ENCODE data around the gene CRLF3.
"Not testable (repeated sequence)": the region's sequence is repeated elsewhere in the genome, so short reads cannot be mapped to it uniquely, and the experiment has no call there.

Gene CRLF3

GRCh38 chr17:30816165-30816564, 8.3 kb downstream of the CRLF3 start:
- in situ Hi-C loops (cut with HindIII; ENCODE audit: low sequenced_read_pairs) = no loop called here

- in situ Hi-C loops (cut with HindIII; ENCODE audit: low sequenced_read_pairs) = not testable (repeated sequence)
Observed at GRCh38 chr17:30814860-30815259, 9.6 kb downstream of the CRLF3 start.

- in situ Hi-C loops (cut with HindIII; ENCODE audit: low sequenced_read_pairs) = not testable (repeated sequence)
Observed at GRCh38 chr17:30814236-30814635, 10.3 kb downstream of the CRLF3 start.

GRCh38 chr17:30812218-30813177, 12.0 kb downstream of the CRLF3 start:
- in situ Hi-C loops (cut with HindIII; ENCODE audit: low sequenced_read_pairs) = no loop called here

GRCh38 chr17:30809867-30810266, 14.6 kb downstream of the CRLF3 start:
- in situ Hi-C loops (cut with HindIII; ENCODE audit: low sequenced_read_pairs) = no loop called here

GRCh38 chr17:30808785-30809286, 15.7 kb downstream of the CRLF3 start:
- in situ Hi-C loops (cut with HindIII; ENCODE audit: low sequenced_read_pairs) = no loop called here

GRCh38 chr17:30807896-30808295, 16.6 kb downstream of the CRLF3 start:
- in situ Hi-C loops (cut with HindIII; ENCODE audit: low sequenced_read_pairs) = no loop called here

- in situ Hi-C loops (cut with HindIII; ENCODE audit: low sequenced_read_pairs) = no loop called here
Observed at GRCh38 chr17:30805944-30806456, 18.5 kb downstream of the CRLF3 start.

GRCh38 chr17:30801671-30802070, 22.8 kb downstream of the CRLF3 start:
- in situ Hi-C loops (cut with HindIII; ENCODE audit: low sequenced_read_pairs) = no loop called here

GRCh38 chr17:30796016-30796415, 28.5 kb downstream of the CRLF3 start:
- in situ Hi-C loops (cut with HindIII; ENCODE audit: low sequenced_read_pairs) = no loop called here

- in situ Hi-C loops (cut with HindIII; ENCODE audit: low sequenced_read_pairs) = no loop called here
Observed at GRCh38 chr17:30794372-30794771, 30.1 kb downstream of the CRLF3 start.

- in situ Hi-C loops (cut with HindIII; ENCODE audit: low sequenced_read_pairs) = no loop called here
Observed at GRCh38 chr17:30793282-30793977, 31.1 kb downstream of the CRLF3 start.

- in situ Hi-C loops (cut with HindIII; ENCODE audit: low sequenced_read_pairs) = no loop called here
Observed at GRCh38 chr17:30790279-30790678, 34.2 kb downstream of the CRLF3 start.

- in situ Hi-C loops (cut with HindIII; ENCODE audit: low sequenced_read_pairs) = no loop called here
Observed at GRCh38 chr17:30788918-30789317, 35.6 kb downstream of the CRLF3 start.

- in situ Hi-C loops (cut with HindIII; ENCODE audit: low sequenced_read_pairs) = no loop called here
Observed at GRCh38 chr17:30782206-30782605, 42.3 kb downstream of the CRLF3 start.

- in situ Hi-C loops (cut with HindIII; ENCODE audit: low sequenced_read_pairs) = no loop called here
Observed at GRCh38 chr17:30780343-30780742, 44.1 kb downstream of the CRLF3 start.

GRCh38 chr17:30768771-30769170, 55.7 kb downstream of the CRLF3 start:
- in situ Hi-C loops (cut with HindIII; ENCODE audit: low sequenced_read_pairs) = not testable (repeated sequence)

GRCh38 chr17:30767641-30768404, 56.7 kb downstream of the CRLF3 start:
- in situ Hi-C loops (cut with HindIII; ENCODE audit: low sequenced_read_pairs) = not testable (repeated sequence)

GRCh38 chr17:30761060-30761459, 63.4 kb downstream of the CRLF3 start:
- in situ Hi-C loops (cut with HindIII; ENCODE audit: low sequenced_read_pairs) = no loop called here

GRCh38 chr17:30753291-30753690, 71.2 kb downstream of the CRLF3 start:
- in situ Hi-C loops (cut with HindIII; ENCODE audit: low sequenced_read_pairs) = not testable (repeated sequence)

GRCh38 chr17:30750982-30751381, 73.5 kb downstream of the CRLF3 start:
- in situ Hi-C loops (cut with HindIII; ENCODE audit: low sequenced_read_pairs) = not testable (repeated sequence)

Measured in DLD1 (cell line).